Parathyroid adenoma (tissue), 2 donors: ENCODE data around the gene ARNT2.

Experiments used
- H2AFZ ChIP-seq: fragments of 300-600 bp; sonication (generic); one replicate; pipeline ENCODE4 v1.7.0; 2017; ENCODE audit warnings: antibody characterized with exemption, mild to moderate bottlenecking
- H3K27ac ChIP-seq: fragments of 300-600 bp; sonication (generic); one replicate; pipeline ENCODE4 v1.7.0; 2017
- H3K27me3 ChIP-seq: fragments of 300-600 bp; sonication (generic); one replicate; pipeline ENCODE4 v1.7.0; 2017; ENCODE audit warnings: low read length; ENCODE audit not compliant: control insufficient read depth, insufficient read depth
- H3K36me3 ChIP-seq: fragments of 300-600 bp; sonication (generic); one replicate; pipeline ENCODE4 v1.7.0; 2017; ENCODE audit warnings: low read length; ENCODE audit not compliant: control insufficient read depth, insufficient read depth
- H3K4me1 ChIP-seq: fragments of 300-600 bp; sonication (generic); one replicate; pipeline ENCODE4 v1.7.0; 2017; ENCODE audit warnings: control low read depth
- H3K4me2 ChIP-seq: fragments of 300-600 bp; sonication (generic); one replicate; pipeline ENCODE4 v1.7.0; 2017; ENCODE audit warnings: low read length
- H3K4me3 ChIP-seq: fragments of 300-600 bp; sonication (generic); one replicate; pipeline ENCODE4 v1.7.0; 2017; ENCODE audit warnings: low read depth, low read length
- H3K79me2 ChIP-seq: fragments of 300-600 bp; sonication (generic); one replicate; pipeline ENCODE4 v1.7.0; 2017; ENCODE audit warnings: control low read depth
- H3K9ac ChIP-seq: fragments of 300-600 bp; sonication (generic); one replicate; pipeline ENCODE4 v1.7.0; 2017; ENCODE audit warnings: mild to moderate bottlenecking
- H3K9me3 ChIP-seq: fragments of 300-600 bp; sonication (generic); one replicate; pipeline ENCODE4 v1.7.0; 2017; ENCODE audit warnings: low read length; ENCODE audit not compliant: control insufficient read depth
- TF ChIP-seq, protein P1 (sequence below): fragments of 300-600 bp; sonication (generic); IDR thresholded peaks from one replicate; pipeline ENCODE4 v1.7.0; 2017; ENCODE audit warnings: antibody characterized with exemption, mild to moderate bottlenecking
- donor health status: primary hyperparathyroidism.

The ARNT2 gene

DNA sequence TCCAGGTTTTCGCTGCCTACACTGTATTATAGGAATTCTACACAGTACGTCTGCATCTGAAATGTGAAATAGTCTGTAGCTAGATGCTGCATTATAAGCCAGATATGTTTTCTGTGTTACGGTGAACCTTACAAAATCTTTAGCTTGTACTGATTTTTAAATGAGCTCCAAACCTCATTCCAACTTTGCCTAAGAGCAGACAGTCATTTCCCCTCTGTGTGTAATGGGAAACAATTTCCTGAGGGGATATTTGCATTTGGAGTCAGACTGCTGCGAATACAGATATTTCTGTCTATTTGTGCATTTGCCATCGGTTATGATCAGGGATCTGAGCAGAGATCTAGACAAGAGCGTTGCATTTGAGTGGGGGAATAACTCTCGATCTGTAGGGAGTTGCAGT lies 37.5 kb downstream of the ARNT2 start:
- no peaks in the 10 kb centered on the region for H3K9me3 ChIP-seq
- TF ChIP-seq, protein P1, sequence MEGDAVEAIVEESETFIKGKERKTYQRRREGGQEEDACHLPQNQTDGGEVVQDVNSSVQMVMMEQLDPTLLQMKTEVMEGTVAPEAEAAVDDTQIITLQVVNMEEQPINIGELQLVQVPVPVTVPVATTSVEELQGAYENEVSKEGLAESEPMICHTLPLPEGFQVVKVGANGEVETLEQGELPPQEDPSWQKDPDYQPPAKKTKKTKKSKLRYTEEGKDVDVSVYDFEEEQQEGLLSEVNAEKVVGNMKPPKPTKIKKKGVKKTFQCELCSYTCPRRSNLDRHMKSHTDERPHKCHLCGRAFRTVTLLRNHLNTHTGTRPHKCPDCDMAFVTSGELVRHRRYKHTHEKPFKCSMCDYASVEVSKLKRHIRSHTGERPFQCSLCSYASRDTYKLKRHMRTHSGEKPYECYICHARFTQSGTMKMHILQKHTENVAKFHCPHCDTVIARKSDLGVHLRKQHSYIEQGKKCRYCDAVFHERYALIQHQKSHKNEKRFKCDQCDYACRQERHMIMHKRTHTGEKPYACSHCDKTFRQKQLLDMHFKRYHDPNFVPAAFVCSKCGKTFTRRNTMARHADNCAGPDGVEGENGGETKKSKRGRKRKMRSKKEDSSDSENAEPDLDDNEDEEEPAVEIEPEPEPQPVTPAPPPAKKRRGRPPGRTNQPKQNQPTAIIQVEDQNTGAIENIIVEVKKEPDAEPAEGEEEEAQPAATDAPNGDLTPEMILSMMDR, result no peak
- H3K27ac ChIP-seq, result no peak overlapping the region
- H3K79me2 ChIP-seq, result no peaks in the 10 kb centered on the region
- no peaks in the 10 kb centered on the region for H3K27me3 ChIP-seq
- H3K36me3 ChIP-seq, result no peaks in the 10 kb centered on the region
- no peak overlapping the region for H3K4me2 ChIP-seq
- H3K4me1 ChIP-seq, result no peaks in the 10 kb centered on the region
- H3K4me3 ChIP-seq, result no peak overlapping the region
- H3K9ac ChIP-seq, result no peak overlapping the region
- H2AFZ ChIP-seq, result no peak overlapping the region

DNA sequence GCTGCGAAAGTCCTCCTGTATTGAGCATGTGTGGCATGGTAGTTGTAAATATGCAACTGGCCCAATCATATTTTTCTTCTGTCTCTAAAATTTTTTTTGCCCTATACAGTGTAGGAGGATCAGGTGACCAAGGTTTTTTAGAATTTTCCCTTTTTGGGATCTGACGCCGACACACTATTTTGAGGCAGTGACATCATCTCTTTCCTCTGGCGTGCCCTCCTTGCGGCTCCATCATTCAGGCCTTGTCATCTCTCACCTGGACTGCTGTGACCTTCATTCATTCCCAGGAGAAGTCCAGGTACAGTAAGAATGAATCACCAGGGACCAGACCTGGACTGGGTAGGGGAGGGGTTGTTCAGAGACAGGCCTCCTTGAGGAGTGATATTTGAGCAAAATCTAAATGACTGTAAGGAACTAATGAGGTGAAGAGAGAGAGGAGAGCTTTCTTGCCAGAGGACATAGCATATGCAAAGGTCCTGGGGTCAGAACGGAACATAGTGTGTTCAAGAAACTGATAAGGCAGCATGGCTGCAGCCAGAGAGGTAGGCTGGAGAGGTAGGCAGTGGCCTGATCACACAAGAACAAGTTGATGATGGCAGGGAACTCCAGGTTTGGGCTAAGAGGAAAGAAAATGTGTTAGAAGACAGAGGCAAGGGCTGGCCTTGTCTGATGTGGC lies 38.7 kb downstream of the ARNT2 start:
- Histone ChIP-seq H3K4me2 (no peak overlapping the region), H3K4me3 (no peak overlapping the region), H3K4me1 (no peaks in the 10 kb centered on the region), H3K79me2 (no peaks in the 10 kb centered on the region), H3K27me3 (no peaks in the 10 kb centered on the region), H3K36me3 (no peaks in the 10 kb centered on the region), H2AFZ (no peak overlapping the region), H3K9ac (no peak overlapping the region), H3K9me3 (no peaks in the 10 kb centered on the region), H3K27ac (no peak overlapping the region)
- TF ChIP-seq, protein P1, result no peak

DNA sequence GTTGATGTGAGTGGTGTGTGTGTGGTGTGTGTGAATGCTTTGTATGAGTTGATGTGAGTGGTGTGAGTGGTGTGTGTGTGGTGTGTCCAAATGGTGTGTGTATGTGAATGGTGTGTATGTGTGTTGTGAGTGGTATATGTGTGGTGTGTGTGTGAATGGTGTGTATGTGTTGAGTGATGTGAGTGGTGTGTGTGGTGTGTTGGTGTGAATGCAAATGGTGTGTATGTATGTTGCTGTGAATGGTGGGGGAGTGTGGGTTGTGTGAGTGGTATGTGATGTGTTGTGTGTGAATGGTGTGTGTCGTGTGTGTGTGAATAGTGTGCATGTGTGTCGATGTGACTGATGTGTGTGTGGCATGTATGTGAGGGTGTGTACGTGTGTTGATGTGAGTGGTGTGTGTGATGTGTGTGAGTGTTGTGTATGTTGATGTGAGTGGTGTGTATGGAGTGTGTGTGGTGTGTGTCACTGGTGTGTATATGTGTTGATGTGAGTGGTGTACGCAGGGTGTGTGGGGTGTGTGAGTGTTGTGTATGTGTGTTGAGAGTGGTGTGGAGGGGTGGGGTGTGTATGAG lies 40.6 kb downstream of the ARNT2 start:
- no peaks in the 10 kb centered on the region for H3K4me1 ChIP-seq
- H3K4me3 ChIP-seq, result no peak overlapping the region
- H3K36me3 ChIP-seq, result no peaks in the 10 kb centered on the region
- H3K4me2 ChIP-seq, result no peak overlapping the region
- no peaks in the 10 kb centered on the region for H3K79me2 ChIP-seq
- TF ChIP-seq, protein P1, result no peak
- no peaks in the 10 kb centered on the region for H3K27me3 ChIP-seq
- no peaks in the 10 kb centered on the region for H3K9me3 ChIP-seq
- no peak overlapping the region for H3K27ac ChIP-seq
- H3K9ac ChIP-seq, result no peak overlapping the region
- no peak overlapping the region for H2AFZ ChIP-seq

DNA sequence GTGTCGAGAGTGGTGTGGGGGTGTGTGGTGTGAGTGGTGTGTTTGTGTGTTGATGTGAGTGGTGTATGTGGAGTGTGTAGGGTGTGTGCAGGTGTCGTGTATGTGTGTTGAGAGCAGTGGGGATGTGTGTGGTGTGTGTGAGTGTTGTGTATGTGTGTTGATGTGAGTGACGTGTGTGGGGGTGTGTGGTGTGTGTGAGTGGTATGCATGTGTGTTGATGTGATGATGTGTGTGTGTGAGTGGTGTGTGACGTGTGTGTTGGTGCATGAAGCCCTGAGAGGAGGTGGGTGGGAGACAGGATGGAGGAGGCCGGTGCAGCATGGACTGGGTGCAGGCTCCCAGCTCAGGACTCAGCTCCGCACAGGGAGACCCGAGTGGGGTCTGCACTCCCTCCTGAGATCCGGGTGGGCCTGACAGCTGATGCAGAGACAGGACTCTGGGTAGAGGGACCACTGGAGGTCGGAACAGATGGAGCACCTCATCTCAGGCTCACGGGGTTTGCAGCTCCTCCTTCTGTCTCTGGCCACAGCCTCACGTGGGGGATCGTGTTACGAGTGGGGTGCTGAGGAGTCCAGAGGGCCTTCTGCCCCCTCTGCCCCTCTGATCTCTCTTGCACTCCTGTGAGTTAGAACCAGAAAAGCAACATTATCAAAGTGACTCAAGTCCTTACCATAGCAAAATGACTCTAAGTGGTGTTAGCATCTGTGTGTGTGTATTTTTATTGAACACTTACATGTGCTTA lies 41.3 kb downstream of the ARNT2 start:
- no peak overlapping the region for H3K27ac ChIP-seq
- H3K4me2 ChIP-seq, result no peak overlapping the region
- no peaks in the 10 kb centered on the region for H3K79me2 ChIP-seq
- no peak overlapping the region for H3K9ac ChIP-seq
- H3K4me1 ChIP-seq, result no peaks in the 10 kb centered on the region
- no peaks in the 10 kb centered on the region for H3K9me3 ChIP-seq
- H3K36me3 ChIP-seq, result no peaks in the 10 kb centered on the region
- H3K27me3 ChIP-seq, result no peaks in the 10 kb centered on the region
- no peak overlapping the region for H3K4me3 ChIP-seq
- H2AFZ ChIP-seq, result no peak overlapping the region
- TF ChIP-seq, protein P1, result no peak
